ENCODE measurements around the gene LEPROT. TPM values are rescaled to one million over a fixed set of nuclear protein-coding genes. Genes with fewer than 3 reads are reported as not detected.

Gene LEPROT
- total and polyA plus RNA-seq, 12 donors: 26.2 to 55.5 (median 39.2) TPM

Other genes with a start within 250 kb of the LEPROT start
- 10 to 100 TPM in 1 of 10 donors, 1 to 10 TPM in 9; 3.0 to 10.5 (median 6.2) TPM for gene DNAJC6, start 111.1 kb upstream of the LEPROT start, total RNA-seq
- gene DNAJC6, start 111.1 kb upstream of the LEPROT start, polyA plus RNA-seq: 1 to 10 TPM in 1 of 2 donors, under 1 TPM in 1; 0.88 to 1.7 TPM
- gene LEPR, start within 50 bp of the LEPROT start, total RNA-seq: 10 to 100 TPM in 3 of 10 donors, 1 to 10 TPM in 7; 4.0 to 13.4 (median 7.9) TPM
- 1 to 10 TPM; 1.6 to 2.1 TPM for gene LEPR, start within 50 bp of the LEPROT start, polyA plus RNA-seq